ENCODE results near the gene RACGAP1. TPM values are rescaled to one million over a fixed set of nuclear protein-coding genes. Genes with fewer than 3 reads are reported as not detected.

RACGAP1 gene
- total and polyA plus RNA-seq, 2 experiments from 2014 or later = 35.4 to 55.4 TPM

- in situ Hi-C loops (cut with MboI) = loop anchor here (10.0 to 25.0 kb wide), 2 partner anchors 191 to 278 kb away; no protein-coding TSS in a partner anchor
- 73 to 75% methylated on average over 7 of the region's 7 CpGs for WGBS, 2 experiments (ENCODE audit: low coverage in 1 of 2, low lambda C conversion rate in 2 of 2, missing lambda C conversion rate in 2 of 2)
- Histone ChIP-seq H3K79me2 (ENCODE audit: insufficient read depth) (no peaks in the 10 kb centered on the region), H3K9me2 (ENCODE audit: insufficient read depth) (no peaks in the 10 kb centered on the region), H3K36me3 (ENCODE audit: low read depth) (no peaks in the 10 kb centered on the region), H3K4me3 (no peak overlapping the region), H3K27me3 (replicated peaks; ENCODE audit: insufficient read depth) (peaks cover 9% of the 10 kb centered on the region; the same call in 1 of the 2 replicates), H3K4me1 (ENCODE audit: insufficient read depth) (no peaks in the 10 kb centered on the region), H3K27ac (no peak overlapping the region), H3K9me3 (ENCODE audit: low read depth) (no peaks in the 10 kb centered on the region), H3K4me2 (ENCODE audit: unreplicated experiment) (no peak overlapping the region), H4K20me1 (ENCODE audit: insufficient read depth) (no peaks in the 10 kb centered on the region), H3F3A (ENCODE audit: insufficient read depth) (no peaks in the 10 kb centered on the region; the same call in 1 of the 2 replicates), H2AFZ (no peak overlapping the region), H3K9ac (no peak overlapping the region)
- DNase-seq = no peak
- no peak for TF ChIP-seq EZH2phosphoT487 (IDR thresholded peaks at IDR 0.05; ENCODE audit: insufficient read depth, low read depth)
- TF ChIP-seq EZH2 (IDR thresholded peaks at IDR 0.05; ENCODE audit: insufficient read depth, poor library complexity, severe bottlenecking) = no peak
Observed at GRCh38 chr12:50052964-50053363, 27.7 kb upstream of the RACGAP1 start.

GRCh38 chr12:50052544-50052943 is 27.2 kb upstream of the RACGAP1 start:
- H3F3A ChIP-seq (ENCODE audit: insufficient read depth) = no peaks in the 10 kb centered on the region; the same call in 1 of the 2 replicates
- H3K27ac ChIP-seq = no peak overlapping the region
- H3K4me2 ChIP-seq (ENCODE audit: unreplicated experiment) = no peak overlapping the region
- no peaks in the 10 kb centered on the region for H4K20me1 ChIP-seq (ENCODE audit: insufficient read depth)
- H2AFZ ChIP-seq = no peak overlapping the region
- no peak overlapping the region for H3K4me3 ChIP-seq
- no peak overlapping the region for H3K9ac ChIP-seq
- H3K27me3 ChIP-seq (replicated peaks; ENCODE audit: insufficient read depth) = peaks cover 9% of the 10 kb centered on the region; the same call in 1 of the 2 replicates
- in situ Hi-C loops (cut with MboI) = loop anchor here (10.0 to 25.0 kb wide), 2 partner anchors 190 to 278 kb away; no protein-coding TSS in a partner anchor
- DNase-seq = no peak
- H3K9me2 ChIP-seq (ENCODE audit: insufficient read depth) = no peaks in the 10 kb centered on the region
- no peaks in the 10 kb centered on the region for H3K36me3 ChIP-seq (ENCODE audit: low read depth)
- TF ChIP-seq EZH2phosphoT487 (IDR thresholded peaks at IDR 0.05; ENCODE audit: insufficient read depth, low read depth) (no peak), EZH2 (IDR thresholded peaks at IDR 0.05; ENCODE audit: insufficient read depth, poor library complexity, severe bottlenecking) (no peak)
- H3K4me1 ChIP-seq (ENCODE audit: insufficient read depth) = no peaks in the 10 kb centered on the region
- H3K79me2 ChIP-seq (ENCODE audit: insufficient read depth) = no peaks in the 10 kb centered on the region
- H3K9me3 ChIP-seq (ENCODE audit: low read depth) = no peaks in the 10 kb centered on the region

GRCh38 chr12:50051101-50051806 is 26.0 kb upstream of the RACGAP1 start:
- Histone ChIP-seq H2AFZ (no peak overlapping the region), H3K4me1 (ENCODE audit: insufficient read depth) (no peaks in the 10 kb centered on the region), H3K9me3 (ENCODE audit: low read depth) (no peaks in the 10 kb centered on the region), H3K4me2 (ENCODE audit: unreplicated experiment) (no peak overlapping the region), H3K27me3 (replicated peaks; ENCODE audit: insufficient read depth) (peaks cover 9% of the 10 kb centered on the region; the same call in 1 of the 2 replicates), H3K9me2 (ENCODE audit: insufficient read depth) (no peaks in the 10 kb centered on the region), H3F3A (ENCODE audit: insufficient read depth) (no peaks in the 10 kb centered on the region; the same call in 1 of the 2 replicates), H3K9ac (no peak overlapping the region), H3K27ac (no peak overlapping the region), H3K36me3 (ENCODE audit: low read depth) (no peaks in the 10 kb centered on the region), H3K4me3 (no peak overlapping the region), H4K20me1 (ENCODE audit: insufficient read depth) (no peaks in the 10 kb centered on the region), H3K79me2 (ENCODE audit: insufficient read depth) (no peaks in the 10 kb centered on the region)
- in situ Hi-C loops (cut with MboI) = loop anchor here (10.0 to 25.0 kb wide), 2 partner anchors 189 to 276 kb away; no protein-coding TSS in a partner anchor
- no peak for TF ChIP-seq EZH2phosphoT487 (IDR thresholded peaks at IDR 0.05; ENCODE audit: insufficient read depth, low read depth)
- TF ChIP-seq EZH2 (IDR thresholded peaks at IDR 0.05; ENCODE audit: insufficient read depth, poor library complexity, severe bottlenecking) = no peak
- DNase-seq = no peak
- WGBS, 2 experiments (ENCODE audit: low coverage in 1 of 2, low lambda C conversion rate in 2 of 2, missing lambda C conversion rate in 2 of 2) = 88 to 92% methylated on average over 14 of the region's 14 CpGs

- in situ Hi-C loops (cut with MboI) = loop anchor here (10.0 to 25.0 kb wide), 2 partner anchors 188 to 276 kb away; no protein-coding TSS in a partner anchor
Observed at GRCh38 chr12:50050410-50051098, 25.3 kb upstream of the RACGAP1 start.

More at GRCh38 chr12:50050410-50051098, 25.3 kb upstream of the RACGAP1 start:
- Histone ChIP-seq H3K9ac (peak overlapping the region; percentile 23), H3K27me3 (replicated peaks; ENCODE audit: insufficient read depth) (peaks cover 9% of the 10 kb centered on the region; the same call in 1 of the 2 replicates), H3K27ac (no peak overlapping the region), H3K4me3 (peak overlapping the region; percentile 59), H3K36me3 (ENCODE audit: low read depth) (no peaks in the 10 kb centered on the region), H3K4me1 (ENCODE audit: insufficient read depth) (no peaks in the 10 kb centered on the region), H3F3A (ENCODE audit: insufficient read depth) (no peaks in the 10 kb centered on the region), H4K20me1 (ENCODE audit: insufficient read depth) (no peaks in the 10 kb centered on the region), H3K4me2 (ENCODE audit: unreplicated experiment) (peak overlapping the region; percentile 89), H3K9me2 (ENCODE audit: insufficient read depth) (no peaks in the 10 kb centered on the region), H2AFZ (peak overlapping the region; percentile 92), H3K79me2 (ENCODE audit: insufficient read depth) (no peaks in the 10 kb centered on the region), H3K9me3 (ENCODE audit: low read depth) (no peaks in the 10 kb centered on the region)
- DNase-seq = peak; percentile 75
- TF ChIP-seq EZH2phosphoT487 (IDR thresholded peaks at IDR 0.05; ENCODE audit: insufficient read depth, low read depth) = no peak
- no peak for TF ChIP-seq EZH2 (IDR thresholded peaks at IDR 0.05; ENCODE audit: insufficient read depth, poor library complexity, severe bottlenecking)
- WGBS, 2 experiments (ENCODE audit: low coverage in 1 of 2, low lambda C conversion rate in 2 of 2, missing lambda C conversion rate in 2 of 2) = 4 to 8% methylated on average over 32 to 37 of the region's 37 CpGs

Measured in GM23248 (cell line).